Body of pancreas (tissue), 4 donors: ENCODE measurements around the gene ANKH.

Experiments
- POLR2A ChIP-seq, 3 donors: fragments of 450-650 bp; IDR thresholded peaks; one replicate each; pipeline ENCODE4 v1.6.1; 2016; ENCODE audit warnings: antibody characterized with exemption in 3 of 3, mild to moderate bottlenecking in 2 of 3
- TF ChIP-seq, protein P1 (sequence below), 7 experiments: fragments of 450-650 bp in 4 of 7; fragments of 200-600 bp in 3 of 7; sonication (generic) in 3 of 7; IDR thresholded peaks; one replicate each; pipeline ENCODE4 v1.5.1; 2016 to 2019; ENCODE audit warnings: antibody characterized with exemption in 7 of 7

DNA sequence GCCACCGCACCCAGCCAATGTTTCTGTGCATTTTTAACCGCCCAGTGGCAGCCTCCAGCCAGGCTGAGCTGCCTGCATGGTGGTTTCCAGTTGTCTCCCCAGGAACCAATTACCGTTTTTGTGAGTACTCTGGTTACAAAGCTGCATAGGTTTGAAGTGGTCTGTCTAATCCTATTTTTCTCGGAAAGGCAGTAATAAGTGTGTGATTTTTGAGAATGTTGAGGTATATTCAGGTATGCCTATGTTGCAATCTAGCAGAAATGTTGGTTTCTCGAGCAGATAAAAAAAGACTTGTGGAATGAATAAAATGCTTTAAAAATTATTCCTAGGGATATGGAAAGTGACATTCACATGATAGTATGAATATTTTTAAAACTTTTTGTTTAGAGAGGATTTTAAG is 41.5 kb upstream of the ANKH start:
- TF ChIP-seq, protein P1, sequence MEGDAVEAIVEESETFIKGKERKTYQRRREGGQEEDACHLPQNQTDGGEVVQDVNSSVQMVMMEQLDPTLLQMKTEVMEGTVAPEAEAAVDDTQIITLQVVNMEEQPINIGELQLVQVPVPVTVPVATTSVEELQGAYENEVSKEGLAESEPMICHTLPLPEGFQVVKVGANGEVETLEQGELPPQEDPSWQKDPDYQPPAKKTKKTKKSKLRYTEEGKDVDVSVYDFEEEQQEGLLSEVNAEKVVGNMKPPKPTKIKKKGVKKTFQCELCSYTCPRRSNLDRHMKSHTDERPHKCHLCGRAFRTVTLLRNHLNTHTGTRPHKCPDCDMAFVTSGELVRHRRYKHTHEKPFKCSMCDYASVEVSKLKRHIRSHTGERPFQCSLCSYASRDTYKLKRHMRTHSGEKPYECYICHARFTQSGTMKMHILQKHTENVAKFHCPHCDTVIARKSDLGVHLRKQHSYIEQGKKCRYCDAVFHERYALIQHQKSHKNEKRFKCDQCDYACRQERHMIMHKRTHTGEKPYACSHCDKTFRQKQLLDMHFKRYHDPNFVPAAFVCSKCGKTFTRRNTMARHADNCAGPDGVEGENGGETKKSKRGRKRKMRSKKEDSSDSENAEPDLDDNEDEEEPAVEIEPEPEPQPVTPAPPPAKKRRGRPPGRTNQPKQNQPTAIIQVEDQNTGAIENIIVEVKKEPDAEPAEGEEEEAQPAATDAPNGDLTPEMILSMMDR (IDR thresholded peaks at IDR 0.05), result no peak
- TF ChIP-seq POLR2A (IDR thresholded peaks at IDR 0.05), result no peak
